HG02610 (cell line): Measurements from ENCODE around the gene SYT11.

ENCODE experiments used
- ATAC-seq: cut with Tn5 transposase; IDR thresholded peaks from one replicate; pipeline ENCODE4 v1.9.1; 2021; ENCODE audit warnings: mild to moderate bottlenecking, moderate library complexity; ENCODE audit not compliant: unreplicated experiment

The SYT11 gene

GRCh38 chr1:155933591-155934096, 74.3 kb downstream of the SYT11 start:
- ATAC-seq, result no peak

GRCh38 chr1:155934097-155934935, 74.9 kb downstream of the SYT11 start, which contains the start of gene KHDC4:
Gene KHDC4, minus strand, starts transcription at chr1:155934413. Its CDS starts 40 bp downstream, at chr1:155934373.
- ATAC-seq, result peak; percentile 91
